Heart left ventricle (tissue), 13 donors: ENCODE data around the gene PPIE.

ENCODE experiments used
- POLR2A ChIP-seq, 2 donors: fragments of 450-650 bp; IDR thresholded peaks; one replicate each; pipeline ENCODE4 v1.6.1; 2017; ENCODE audit warnings: antibody characterized with exemption in 2 of 2, mild to moderate bottlenecking in 2 of 2, moderate library complexity in 2 of 2
- TF ChIP-seq, protein P1 (sequence below), 12 donors: fragments of 200-600 bp; sonication (generic) in 4 of 12; IDR thresholded peaks; one replicate each; pipeline versions ENCODE4 v1.5.0 to v1.8.0; 2018 to 2022; ENCODE audit warnings: antibody characterized with exemption in 12 of 12, mild to moderate bottlenecking in 5 of 12
- donor health status: ischemic (EF 13 %, LVEDD 7.1; RV severe dilation, severe dysfunction).
- donor health status: DM: no; HTN: yes; CAD: no.
- donor health status: DM: no; HTN: no; CAD: no.
- donor health status: ischemic (EF 25% LVEDD 6.9; RV normal size, moderate dysfunction).
- donor health status: ischemic (EF 25% LVEDD 5.7; RV mildly dilated, moderate dysfunction).
- donor health status: ischemic (EF 35%, LVEDD 5.7; RV mildly dilated, moderate dysfunction).
- donor health status: nonischemic (EF 11% LVEDD 7.7; RV severe dilation, severe dysfunction).
- donor health status: DM: yes; HTN: yes; CAD: no.
- donor health status: PGD.
- donor health status: ischemic (EF 29% LVEDD 5.4; RV normal size, mild dysfunction).
- donor health status: nonischemic (EF 23%, LVEDD 6.1; RV moderate dilation, normal function).

- TF ChIP-seq POLR2A (IDR thresholded peaks at IDR 0.05): no peak
- TF ChIP-seq, protein P1, sequence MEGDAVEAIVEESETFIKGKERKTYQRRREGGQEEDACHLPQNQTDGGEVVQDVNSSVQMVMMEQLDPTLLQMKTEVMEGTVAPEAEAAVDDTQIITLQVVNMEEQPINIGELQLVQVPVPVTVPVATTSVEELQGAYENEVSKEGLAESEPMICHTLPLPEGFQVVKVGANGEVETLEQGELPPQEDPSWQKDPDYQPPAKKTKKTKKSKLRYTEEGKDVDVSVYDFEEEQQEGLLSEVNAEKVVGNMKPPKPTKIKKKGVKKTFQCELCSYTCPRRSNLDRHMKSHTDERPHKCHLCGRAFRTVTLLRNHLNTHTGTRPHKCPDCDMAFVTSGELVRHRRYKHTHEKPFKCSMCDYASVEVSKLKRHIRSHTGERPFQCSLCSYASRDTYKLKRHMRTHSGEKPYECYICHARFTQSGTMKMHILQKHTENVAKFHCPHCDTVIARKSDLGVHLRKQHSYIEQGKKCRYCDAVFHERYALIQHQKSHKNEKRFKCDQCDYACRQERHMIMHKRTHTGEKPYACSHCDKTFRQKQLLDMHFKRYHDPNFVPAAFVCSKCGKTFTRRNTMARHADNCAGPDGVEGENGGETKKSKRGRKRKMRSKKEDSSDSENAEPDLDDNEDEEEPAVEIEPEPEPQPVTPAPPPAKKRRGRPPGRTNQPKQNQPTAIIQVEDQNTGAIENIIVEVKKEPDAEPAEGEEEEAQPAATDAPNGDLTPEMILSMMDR (IDR thresholded peaks at IDR 0.05): no peak
Observed at GRCh38 chr1:39694026-39694425, 44.7 kb upstream of the PPIE start.
